OCI-LY3 (cell line): ENCODE data around the gene ALG6.
"Not testable (repeated sequence)": the region's sequence is repeated elsewhere in the genome, so short reads cannot be mapped to it uniquely, and the experiment has no call there.

ENCODE experiments used
- CTCF ChIP-seq: fragments of 200-600, 300-600 bp; sonication (generic); IDR thresholded peaks from 2 replicates; pipeline ENCODE4 v1.5.1; 2014; ENCODE audit warnings: antibody characterized with exemption, low read length, low read depth
- EZH2phosphoT487 ChIP-seq: fragments of 200-600 bp; shearing (Covaris generic); IDR thresholded peaks from 2 replicates; pipeline ENCODE4 v1.6.1; 2018; ENCODE audit warnings: antibody characterized with exemption, mixed run types, low read depth

- not testable (repeated sequence) for TF ChIP-seq CTCF, EZH2phosphoT487
Observed at GRCh38 chr1:63356234-63356633, 11.2 kb upstream of the ALG6 start.
